ENCODE measurements around the gene USP37.

The USP37 gene

GRCh38 chr2:218471036-218471435 is 97.1 kb downstream of the USP37 start:
- peaks cover 8% of the 10 kb centered on the region for H3K36me3 ChIP-seq (ENCODE audit: insufficient read depth, low read length)
- H3K4me3 ChIP-seq (ENCODE audit: low read length) = no peak overlapping the region
- no peaks in the 10 kb centered on the region for H3K4me1 ChIP-seq (ENCODE audit: control insufficient read depth, insufficient read depth, low read length)
- no peaks in the 10 kb centered on the region for H3K9me3 ChIP-seq (replicated peaks; ENCODE audit: low read length)
- no peak overlapping the region for H3K4me2 ChIP-seq (ENCODE audit: low read length)
- no peaks in the 10 kb centered on the region for H3K27me3 ChIP-seq (ENCODE audit: control insufficient read depth, insufficient read depth, low read length)
- no peak overlapping the region for H3K9ac ChIP-seq (ENCODE audit: low read depth, low read length)

GRCh38 chr2:218470448-218470847 is 97.7 kb downstream of the USP37 start:
- H3K9ac ChIP-seq (ENCODE audit: low read depth, low read length) = no peak overlapping the region
- no peak overlapping the region for H3K4me2 ChIP-seq (ENCODE audit: low read length)
- no peaks in the 10 kb centered on the region for H3K27me3 ChIP-seq (ENCODE audit: control insufficient read depth, insufficient read depth, low read length)
- no peak overlapping the region for H3K4me3 ChIP-seq (ENCODE audit: low read length)
- no peaks in the 10 kb centered on the region for H3K4me1 ChIP-seq (ENCODE audit: control insufficient read depth, insufficient read depth, low read length)
- no peaks in the 10 kb centered on the region for H3K9me3 ChIP-seq (replicated peaks; ENCODE audit: low read length)
- peaks cover 11% of the 10 kb centered on the region for H3K36me3 ChIP-seq (ENCODE audit: insufficient read depth, low read length)

DNA sequence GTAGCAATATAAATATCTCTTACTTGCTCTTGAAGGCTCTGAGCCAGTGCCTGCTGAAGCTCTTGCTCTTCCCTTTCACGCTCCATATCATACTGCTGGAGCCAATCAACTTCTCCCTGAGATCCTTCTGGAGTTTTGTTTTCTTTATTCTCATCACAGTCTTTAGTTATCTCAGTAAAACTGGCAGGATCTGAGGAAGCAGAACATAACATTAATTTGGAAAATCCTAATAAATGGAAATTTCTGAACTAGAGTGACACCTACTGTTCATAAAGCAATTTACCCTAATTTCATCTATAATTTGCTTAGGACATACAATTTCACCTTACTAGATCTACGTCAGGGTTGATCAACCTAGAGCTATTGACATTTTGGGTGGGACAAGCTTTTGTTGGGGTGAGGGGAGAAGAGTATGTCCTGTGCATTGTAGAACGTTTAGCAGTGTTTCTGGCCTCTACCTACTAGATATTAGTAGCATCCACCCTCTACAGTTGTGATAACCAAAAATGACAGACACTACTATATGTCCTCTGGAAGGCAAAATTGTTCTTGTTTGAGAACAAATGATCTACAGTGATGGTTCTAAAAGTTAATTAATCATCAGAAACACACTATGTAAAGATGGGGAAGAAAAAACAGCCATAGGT is 102.0 kb downstream of the USP37 start:
- Histone ChIP-seq H3K4me2 (ENCODE audit: low read length) (no peak overlapping the region), H3K9ac (ENCODE audit: low read depth, low read length) (no peak overlapping the region), H3K27me3 (ENCODE audit: control insufficient read depth, insufficient read depth, low read length) (no peaks in the 10 kb centered on the region), H3K36me3 (ENCODE audit: insufficient read depth, low read length) (peaks cover 11% of the 10 kb centered on the region), H3K9me3 (replicated peaks; ENCODE audit: low read length) (no peaks in the 10 kb centered on the region), H3K4me1 (ENCODE audit: control insufficient read depth, insufficient read depth, low read length) (no peaks in the 10 kb centered on the region), H3K4me3 (ENCODE audit: low read length) (no peak overlapping the region)

DNA sequence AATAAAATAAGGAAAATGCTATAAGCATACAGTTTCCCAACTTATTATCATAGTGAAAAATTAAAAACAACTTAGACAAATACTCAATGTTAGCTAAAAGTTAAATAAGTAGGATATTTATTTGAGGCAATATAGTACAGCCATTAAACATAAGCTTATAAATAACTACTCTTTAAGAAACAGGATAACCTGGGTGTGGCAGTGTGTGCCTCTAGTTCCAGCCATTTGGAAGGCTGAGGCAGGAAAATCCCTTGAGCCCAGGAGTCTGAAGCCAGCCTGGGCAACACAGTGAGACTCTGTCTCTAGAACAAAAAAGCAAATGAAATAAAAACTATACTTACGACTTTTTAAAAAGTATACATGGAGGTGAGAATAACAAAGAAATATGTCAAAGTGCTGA is 109.6 kb downstream of the USP37 start:
- Histone ChIP-seq H3K4me2 (ENCODE audit: low read length) (no peak overlapping the region), H3K4me1 (ENCODE audit: control insufficient read depth, insufficient read depth, low read length) (no peaks in the 10 kb centered on the region), H3K36me3 (ENCODE audit: insufficient read depth, low read length) (peaks cover 19% of the 10 kb centered on the region)

GRCh38 chr2:218456849-218457248 is 111.3 kb downstream of the USP37 start:
- Histone ChIP-seq H3K4me1 (ENCODE audit: control insufficient read depth, insufficient read depth, low read length) (no peaks in the 10 kb centered on the region), H3K4me2 (ENCODE audit: low read length) (no peak overlapping the region), H3K27me3 (ENCODE audit: control insufficient read depth, insufficient read depth, low read length) (no peaks in the 10 kb centered on the region), H3K9me3 (replicated peaks; ENCODE audit: low read length) (no peaks in the 10 kb centered on the region), H3K36me3 (ENCODE audit: insufficient read depth, low read length) (peaks cover 21% of the 10 kb centered on the region), H3K4me3 (ENCODE audit: low read length) (no peak overlapping the region), H3K9ac (ENCODE audit: low read depth, low read length) (no peak overlapping the region)

More for the DNA sequence above, 109.6 kb downstream of the USP37 start:
- Histone ChIP-seq H3K9ac (ENCODE audit: low read depth, low read length) (no peak overlapping the region), H3K9me3 (replicated peaks; ENCODE audit: low read length) (no peaks in the 10 kb centered on the region), H3K4me3 (ENCODE audit: low read length) (no peak overlapping the region), H3K27me3 (ENCODE audit: control insufficient read depth, insufficient read depth, low read length) (no peaks in the 10 kb centered on the region)

- no peak overlapping the region for H3K9ac ChIP-seq (ENCODE audit: low read depth, low read length)
- H3K27me3 ChIP-seq (ENCODE audit: control insufficient read depth, insufficient read depth, low read length) = no peaks in the 10 kb centered on the region
- H3K4me1 ChIP-seq (ENCODE audit: control insufficient read depth, insufficient read depth, low read length) = peaks cover 6% of the 10 kb centered on the region
- no peak overlapping the region for H3K4me2 ChIP-seq (ENCODE audit: low read length)
- no peaks in the 10 kb centered on the region for H3K9me3 ChIP-seq (replicated peaks; ENCODE audit: low read length)
- peaks cover 25% of the 10 kb centered on the region for H3K36me3 ChIP-seq (ENCODE audit: insufficient read depth, low read length)
- H3K4me3 ChIP-seq (ENCODE audit: low read length) = no peak overlapping the region
These were observed 116.1 kb downstream of the USP37 start for GRCh38 chr2:218452079-218452478.

DNA sequence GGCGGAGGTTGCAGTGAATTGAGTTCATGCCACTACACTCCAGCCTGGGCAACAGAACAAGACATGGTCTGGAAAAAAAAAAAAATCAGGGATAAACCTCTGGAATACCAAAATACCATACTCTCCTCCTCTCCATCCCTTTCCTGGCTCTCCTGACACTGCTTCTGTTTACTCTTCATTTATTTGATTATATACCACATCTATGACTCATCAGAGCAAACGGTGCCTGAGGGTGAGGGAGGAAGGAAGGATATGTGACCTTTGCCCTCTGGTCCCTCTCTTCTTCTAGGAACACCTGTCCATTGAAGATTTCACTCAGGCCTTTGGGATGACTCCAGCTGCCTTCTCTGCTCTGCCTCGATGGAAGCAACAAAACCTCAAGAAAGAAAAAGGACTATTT is 119.2 kb downstream of the USP37 start:
- peaks cover 6% of the 10 kb centered on the region for H3K4me1 ChIP-seq (ENCODE audit: control insufficient read depth, insufficient read depth, low read length)
- H3K27me3 ChIP-seq (ENCODE audit: control insufficient read depth, insufficient read depth, low read length) = no peaks in the 10 kb centered on the region
- peaks cover 14% of the 10 kb centered on the region for H3K36me3 ChIP-seq (ENCODE audit: insufficient read depth, low read length)
- no peak overlapping the region for H3K4me2 ChIP-seq (ENCODE audit: low read length)
- no peaks in the 10 kb centered on the region for H3K9me3 ChIP-seq (replicated peaks; ENCODE audit: low read length)
- H3K9ac ChIP-seq (ENCODE audit: low read depth, low read length) = no peak overlapping the region
- no peak overlapping the region for H3K4me3 ChIP-seq (ENCODE audit: low read length)

- Histone ChIP-seq H3K4me1 (ENCODE audit: control insufficient read depth, insufficient read depth, low read length) (peaks cover 6% of the 10 kb centered on the region), H3K9me3 (replicated peaks; ENCODE audit: low read length) (no peaks in the 10 kb centered on the region), H3K4me3 (ENCODE audit: low read length) (no peak overlapping the region)
These were observed 121.1 kb downstream of the USP37 start for GRCh38 chr2:218447072-218447471.

GRCh38 chr2:218446547-218446946 is 121.6 kb downstream of the USP37 start:
- H3K9me3 ChIP-seq (replicated peaks; ENCODE audit: low read length) = no peaks in the 10 kb centered on the region
- H3K4me2 ChIP-seq (ENCODE audit: low read length) = no peak overlapping the region
- H3K36me3 ChIP-seq (ENCODE audit: insufficient read depth, low read length) = peaks cover 9% of the 10 kb centered on the region
- no peak overlapping the region for H3K4me3 ChIP-seq (ENCODE audit: low read length)
- no peak overlapping the region for H3K9ac ChIP-seq (ENCODE audit: low read depth, low read length)
- peaks cover 6% of the 10 kb centered on the region for H3K4me1 ChIP-seq (ENCODE audit: control insufficient read depth, insufficient read depth, low read length)
- no peaks in the 10 kb centered on the region for H3K27me3 ChIP-seq (ENCODE audit: control insufficient read depth, insufficient read depth, low read length)

More at GRCh38 chr2:218447072-218447471, 121.1 kb downstream of the USP37 start:
- Histone ChIP-seq H3K4me2 (ENCODE audit: low read length) (no peak overlapping the region), H3K36me3 (ENCODE audit: insufficient read depth, low read length) (peaks cover 9% of the 10 kb centered on the region), H3K9ac (ENCODE audit: low read depth, low read length) (no peak overlapping the region), H3K27me3 (ENCODE audit: control insufficient read depth, insufficient read depth, low read length) (no peaks in the 10 kb centered on the region)

DNA sequence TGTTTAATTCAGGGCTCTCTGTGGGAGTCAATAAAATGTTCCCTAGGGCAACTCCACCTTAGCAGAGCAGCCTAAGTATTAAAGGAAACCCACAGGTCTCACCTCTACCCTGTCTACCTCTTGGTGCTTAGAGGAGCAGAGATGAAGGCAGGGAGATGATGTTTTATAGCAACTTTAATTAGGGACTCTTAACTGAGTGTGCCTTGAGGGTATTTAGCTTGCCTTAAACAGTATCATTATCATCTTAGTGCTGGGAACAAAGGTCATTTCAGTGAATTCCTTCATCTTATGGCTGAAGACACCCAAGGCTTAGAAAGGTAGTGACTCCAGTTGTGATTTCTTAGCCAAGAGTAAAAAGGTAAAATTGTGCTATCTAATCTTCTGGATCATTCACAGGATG is 122.5 kb downstream of the USP37 start:
- Histone ChIP-seq H3K9ac (ENCODE audit: low read depth, low read length) (no peak overlapping the region), H3K27me3 (ENCODE audit: control insufficient read depth, insufficient read depth, low read length) (no peaks in the 10 kb centered on the region), H3K9me3 (replicated peaks; ENCODE audit: low read length) (no peaks in the 10 kb centered on the region), H3K4me1 (ENCODE audit: control insufficient read depth, insufficient read depth, low read length) (peaks cover 6% of the 10 kb centered on the region), H3K4me3 (ENCODE audit: low read length) (no peak overlapping the region), H3K4me2 (ENCODE audit: low read length) (no peak overlapping the region), H3K36me3 (ENCODE audit: insufficient read depth, low read length) (peaks cover 9% of the 10 kb centered on the region)

DNA sequence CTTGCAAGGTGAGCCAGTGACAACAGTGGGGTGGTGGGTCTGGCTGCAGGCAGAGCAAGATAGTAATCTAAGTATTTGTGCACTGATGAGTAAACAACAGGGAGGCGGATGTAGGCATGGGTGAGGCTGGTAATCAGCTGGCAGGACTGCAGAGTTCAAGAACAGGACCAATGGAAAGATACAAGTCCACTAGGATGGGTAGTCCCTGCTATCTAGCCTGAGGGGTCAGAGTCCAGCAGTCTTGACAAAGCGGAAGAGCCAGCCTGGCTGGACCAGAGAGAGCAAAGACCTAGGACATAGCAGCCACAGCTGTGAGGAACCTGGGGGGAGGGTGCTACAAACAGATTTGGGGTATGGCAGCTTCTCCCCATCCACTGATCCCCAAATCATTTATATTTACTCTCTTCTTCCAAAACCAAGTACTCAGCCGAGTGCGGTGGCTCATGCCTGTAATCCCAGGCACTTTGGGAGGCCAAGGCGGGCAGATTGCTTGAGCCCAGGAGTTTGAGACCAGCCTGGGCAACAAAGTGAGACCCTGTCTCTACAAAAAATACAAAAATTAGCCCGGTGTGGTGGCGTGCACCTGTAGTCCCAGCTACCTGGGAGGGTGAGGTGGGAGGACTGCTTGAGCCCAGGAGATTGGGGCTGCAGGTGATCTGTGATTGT is 123.3 kb downstream of the USP37 start:
- Histone ChIP-seq H3K4me2 (ENCODE audit: low read length) (no peak overlapping the region), H3K4me1 (ENCODE audit: control insufficient read depth, insufficient read depth, low read length) (peaks cover 6% of the 10 kb centered on the region), H3K36me3 (ENCODE audit: insufficient read depth, low read length) (peaks cover 8% of the 10 kb centered on the region), H3K4me3 (ENCODE audit: low read length) (no peak overlapping the region), H3K27me3 (ENCODE audit: control insufficient read depth, insufficient read depth, low read length) (no peaks in the 10 kb centered on the region), H3K9ac (ENCODE audit: low read depth, low read length) (no peak overlapping the region), H3K9me3 (replicated peaks; ENCODE audit: low read length) (no peaks in the 10 kb centered on the region)

DNA sequence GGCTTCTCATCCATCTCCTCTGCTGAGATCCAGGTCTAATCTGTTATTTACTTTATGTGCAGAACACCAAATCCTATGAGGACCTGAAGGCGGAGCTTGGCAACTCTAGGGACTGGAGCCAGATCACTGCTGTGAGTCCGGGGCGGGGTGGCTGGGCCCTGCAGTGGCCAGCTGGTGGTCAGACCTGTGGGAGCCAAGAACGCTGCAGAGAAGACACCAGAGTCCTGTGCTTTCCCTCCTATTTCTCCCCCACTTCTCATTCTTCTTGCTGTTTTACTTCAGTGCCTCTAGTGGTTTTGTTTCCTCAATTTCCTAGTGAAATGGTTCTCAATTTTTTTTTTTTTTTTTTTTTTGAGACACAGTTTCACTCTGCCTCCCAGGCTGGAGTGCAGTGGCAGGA is 129.6 kb downstream of the USP37 start:
- Histone ChIP-seq H3K27me3 (ENCODE audit: control insufficient read depth, insufficient read depth, low read length) (peaks cover 4% of the 10 kb centered on the region), H3K4me2 (ENCODE audit: low read length) (no peak overlapping the region)

More for the DNA sequence above, 129.6 kb downstream of the USP37 start:
- H3K9me3 ChIP-seq (replicated peaks; ENCODE audit: low read length) = no peaks in the 10 kb centered on the region
- H3K4me3 ChIP-seq (ENCODE audit: low read length) = no peak overlapping the region
- no peaks in the 10 kb centered on the region for H3K36me3 ChIP-seq (ENCODE audit: insufficient read depth, low read length)
- no peak overlapping the region for H3K9ac ChIP-seq (ENCODE audit: low read depth, low read length)
- no peaks in the 10 kb centered on the region for H3K4me1 ChIP-seq (ENCODE audit: control insufficient read depth, insufficient read depth, low read length)

All from skeletal muscle satellite cell (primary cell).